GM11168 (cell line): ENCODE data around the gene CHAC1.
"Not testable (repeated sequence)": the region's sequence is repeated elsewhere in the genome, so short reads cannot be mapped to it uniquely, and the experiment has no call there.

ENCODE experiments used
- in situ Hi-C: fragments of 300-500 bp; cut with MboI; formaldehyde crosslinking; loops from one replicate; pipeline ENCODE4 v1.12.0; 2022; ENCODE audit warnings: low sequenced_read_pairs; ENCODE audit not compliant: unreplicated experiment

The CHAC1 gene

GRCh38 chr15:40936709-40937666 is 16.3 kb upstream of the CHAC1 start:
- in situ Hi-C loops, result no loop called here

- in situ Hi-C loops, result no loop called here
These were observed 15.3 kb upstream of the CHAC1 start for GRCh38 chr15:40937762-40938535.

- in situ Hi-C loops, result no loop called here
These were observed 14.8 kb upstream of the CHAC1 start for GRCh38 chr15:40938536-40938870.

- in situ Hi-C loops, result loop anchor here (10.0 kb wide), 1 partner anchor 74 kb away; no protein-coding TSS in a partner anchor
These were observed 12.9 kb upstream of the CHAC1 start for GRCh38 chr15:40940296-40940801.

- in situ Hi-C loops, result loop anchor here (10.0 kb wide), 1 partner anchor 74 kb away; no protein-coding TSS in a partner anchor
These were observed 12.2 kb upstream of the CHAC1 start for GRCh38 chr15:40941068-40941527.

GRCh38 chr15:40941528-40942336 is 11.5 kb upstream of the CHAC1 start:
- in situ Hi-C loops, result loop anchor here (10.0 kb wide), 1 partner anchor 73 kb away; no protein-coding TSS in a partner anchor

GRCh38 chr15:40942337-40942854 is 10.9 kb upstream of the CHAC1 start:
- in situ Hi-C loops, result loop anchor here (10.0 kb wide), 1 partner anchor 72 kb away; no protein-coding TSS in a partner anchor

GRCh38 chr15:40942878-40943277 is 10.4 kb upstream of the CHAC1 start:
- in situ Hi-C loops, result loop anchor here (10.0 kb wide), 1 partner anchor 72 kb away; no protein-coding TSS in a partner anchor

- in situ Hi-C loops, result loop anchor here (10.0 kb wide), 1 partner anchor 71 kb away; no protein-coding TSS in a partner anchor
These were observed 9.4 kb upstream of the CHAC1 start for GRCh38 chr15:40943764-40944365.

- in situ Hi-C loops, result loop anchor here (10.0 kb wide), 1 partner anchor 70 kb away; no protein-coding TSS in a partner anchor
These were observed 8.6 kb upstream of the CHAC1 start for GRCh38 chr15:40944510-40945296.

- in situ Hi-C loops, result loop anchor here (10.0 kb wide), 1 partner anchor 66 kb away; no protein-coding TSS in a partner anchor
These were observed 4.4 kb upstream of the CHAC1 start for GRCh38 chr15:40948706-40949473.

- in situ Hi-C loops, result loop anchor here (10.0 kb wide), 1 partner anchor 65 kb away; no protein-coding TSS in a partner anchor
These were observed 3.5 kb upstream of the CHAC1 start for GRCh38 chr15:40949756-40950207.

- in situ Hi-C loops, result no loop called here
These were observed 1.5 kb upstream of the CHAC1 start for GRCh38 chr15:40951764-40952163.

- in situ Hi-C loops, result no loop called here
These were observed 870 bp upstream of the CHAC1 start for GRCh38 chr15:40952301-40952900.

GRCh38 chr15:40953713-40954074 is 423 bp downstream of the CHAC1 start:
- in situ Hi-C loops, result no loop called here

GRCh38 chr15:40954158-40954848 is 1.0 kb downstream of the CHAC1 start:
- in situ Hi-C loops, result not testable (repeated sequence)
